Suprapubic skin (tissue), 3 donors: ENCODE data around the gene ABCC9.

Experiments used
- CTCF ChIP-seq, 2 donors: fragments of 200-600 bp in 1 of 2; fragments of 450-650 bp in 1 of 2; sonication (generic) in 1 of 2; IDR thresholded peaks; one replicate each; pipeline ENCODE4 v1.5.1; 2016 to 2019; ENCODE audit warnings: antibody characterized with exemption in 2 of 2, mild to moderate bottlenecking in 1 of 2, moderate library complexity in 1 of 2
- POLR2A ChIP-seq, 2 donors: fragments of 450-650 bp; IDR thresholded peaks; one replicate each; pipeline ENCODE4 v1.6.1; 2017; ENCODE audit warnings: antibody characterized with exemption in 2 of 2, mild to moderate bottlenecking in 2 of 2, moderate library complexity in 2 of 2

- no peak for TF ChIP-seq CTCF (IDR thresholded peaks at IDR 0.05)
- no peak for TF ChIP-seq POLR2A (IDR thresholded peaks at IDR 0.05)
These were observed 90.1 kb downstream of the ABCC9 start for GRCh38 chr12:21851151-21851550.
